Common myeloid progenitor, CD34-positive (primary cell): ENCODE data around the gene FAR2.

Source experiments
- CTCF ChIA-PET: fragments of 350-600 bp; sonication (Branson Sonifier 250); formaldehyde crosslinking; loops from one replicate; lab custom pipeline; 2021; ENCODE audit warnings: antibody characterized with exemption; lab: Charles Lee
- POLR2A ChIA-PET: fragments of 350-600 bp; sonication (Branson Sonifier 250); formaldehyde crosslinking; loops from one replicate; lab custom pipeline; 2021; ENCODE audit warnings: antibody characterized with exemption; lab: Charles Lee
- DNase-seq, 3 donors: peaks; one replicate each; pipeline versions ENCODE4 v3.0.0 to v3.0.0-alpha.2; 2013
- H3K27ac ChIP-seq, 2 experiments: 1 replicate in 1 of 2; 2 replicates in 1 of 2; pipeline ENCODE4 v1.7.0; 2013; ENCODE audit warnings: inconsistent platforms in 2 of 2, low read length in 2 of 2, mild to moderate bottlenecking in 2 of 2, low read depth in 1 of 2, moderate library complexity in 1 of 2; ENCODE audit not compliant: severe bottlenecking in 2 of 2, insufficient read depth in 1 of 2, poor library complexity in 1 of 2
- H3K27me3 ChIP-seq, 5 experiments: replicated peaks in 2 of 5; 1 replicate in 3 of 5; 2 replicates in 2 of 5; pipeline versions ENCODE4 v1.6.1 to v1.7.0; 2013; ENCODE audit warnings: low read length in 4 of 5, mild to moderate bottlenecking in 2 of 5, moderate library complexity in 2 of 5, inconsistent platforms in 1 of 5; ENCODE audit not compliant: insufficient read depth in 5 of 5, control insufficient read depth in 4 of 5
- H3K36me3 ChIP-seq, 4 experiments: 1 replicate in 2 of 4; 2 replicates in 2 of 4; pipeline versions ENCODE4 v1.6.1 to v1.7.0; 2013; ENCODE audit warnings: low read length in 3 of 4, control low read depth in 1 of 4, mild to moderate bottlenecking in 1 of 4; ENCODE audit not compliant: control insufficient read depth in 4 of 4, insufficient read depth in 4 of 4
- H3K4me1 ChIP-seq, 4 experiments: 1 replicate in 3 of 4; 2 replicates in 1 of 4; pipeline versions ENCODE4 v1.6.1 to v1.7.1; 2013; ENCODE audit warnings: low read length in 3 of 4, mild to moderate bottlenecking in 3 of 4, control low read depth in 1 of 4, inconsistent platforms in 1 of 4, moderate library complexity in 1 of 4; ENCODE audit not compliant: control insufficient read depth in 4 of 4, insufficient read depth in 4 of 4; ENCODE audit errors: control extremely low read depth in 1 of 4
- H3K4me3 ChIP-seq, 7 experiments: 1 replicate in 4 of 7; 2 replicates in 3 of 7; pipeline versions ENCODE4 v1.5.1 to v1.7.0; 2013; ENCODE audit warnings: mild to moderate bottlenecking in 7 of 7, low read length in 6 of 7, moderate library complexity in 6 of 7, inconsistent platforms in 2 of 7, low read depth in 2 of 7, control low read depth in 1 of 7; ENCODE audit not compliant: insufficient read depth in 4 of 7, control insufficient read depth in 1 of 7; ENCODE audit errors: extremely low read depth in 1 of 7
- H3K9me3 ChIP-seq, 5 experiments: 1 replicate in 4 of 5; 2 replicates in 1 of 5; pipeline versions ENCODE4 v1.6.1 to v1.7.1; 2013; ENCODE audit warnings: low read length in 4 of 5, mild to moderate bottlenecking in 2 of 5, inconsistent platforms in 1 of 5, low read depth in 1 of 5, moderate library complexity in 1 of 5; ENCODE audit not compliant: control insufficient read depth in 4 of 5, insufficient read depth in 2 of 5; ENCODE audit errors: control extremely low read depth in 1 of 5
- WGBS: methylation state at CpG from one replicate; pipeline ENCODE4 v1.1.5; 2013; ENCODE audit not compliant: insufficient coverage; 5-methylcytosine and 5-hydroxymethylcytosine counted together

The FAR2 gene

GRCh38 chr12:29226616-29227015, 77.5 kb downstream of the FAR2 start:
- Histone ChIP-seq H3K4me1 (peaks cover 2 to 23% (median 4%) of the 10 kb centered on the region in 4 experiments), H3K27ac (no peak overlapping the region), H3K27me3 (no peaks in the 10 kb centered on the region), H3K4me3 (no peak overlapping the region), H3K36me3 (peaks cover 0 to 8% (median under 1%) of the 10 kb centered on the region in 4 experiments), H3K9me3 (peaks cover 0 to 6% (median 0%) of the 10 kb centered on the region in 5 experiments)
- ChIA-PET POLR2A (no interaction called here), CTCF (interaction anchor here (0.7 kb wide), 1 partner anchor 16 kb away, joined by 3 read pairs; no protein-coding TSS in a partner anchor)
- DNase-seq = no peak

- ChIA-PET POLR2A (no interaction called here), CTCF (interaction anchor here (1.2 to 1.7 kb wide), 2 partner anchors 8 to 23 kb away, joined by 4 read pairs; no protein-coding TSS in a partner anchor)
- DNase-seq = no peak
- H3K27ac ChIP-seq = no peak overlapping the region
- H3K36me3 ChIP-seq = peaks cover 0 to 10% (median 0%) of the 10 kb centered on the region in 4 experiments
- H3K4me1 ChIP-seq = peaks cover 2 to 22% (median 4%) of the 10 kb centered on the region in 4 experiments
- WGBS = 51% methylated on average over 4 of the region's 9 CpGs
- H3K27me3 ChIP-seq = no peaks in the 10 kb centered on the region
- H3K9me3 ChIP-seq = no peaks in the 10 kb centered on the region
- no peak overlapping the region for H3K4me3 ChIP-seq
Measured at GRCh38 chr12:29228474-29229157, 79.5 kb downstream of the FAR2 start.

GRCh38 chr12:29229158-29229505, 80.1 kb downstream of the FAR2 start:
- Histone ChIP-seq H3K27ac (no peak overlapping the region), H3K4me3 (no peak overlapping the region), H3K9me3 (no peaks in the 10 kb centered on the region), H3K27me3 (no peaks in the 10 kb centered on the region), H3K36me3 (peaks cover 0 to 10% (median 0%) of the 10 kb centered on the region in 4 experiments), H3K4me1 (peaks cover 2 to 22% (median 4%) of the 10 kb centered on the region in 4 experiments)
- DNase-seq = no peak
- CTCF ChIA-PET = interaction anchor here (1.0 to 2.0 kb wide), 4 partner anchors 9 to 23 kb away, joined by 3 to 15 read pairs (median 4); no protein-coding TSS in a partner anchor
- no CpG with 5 or more reads among the region's 2 CpGs for WGBS
- POLR2A ChIA-PET = no interaction called here

GRCh38 chr12:29229937-29230336, 80.9 kb downstream of the FAR2 start:
- CTCF ChIA-PET = interaction anchor here (0.9 to 2.0 kb wide), 5 partner anchors 9 to 24 kb away, joined by 3 to 15 read pairs (median 4); no protein-coding TSS in a partner anchor
- Histone ChIP-seq H3K27ac (no peak overlapping the region), H3K4me3 (no peak overlapping the region), H3K9me3 (no peaks in the 10 kb centered on the region), H3K36me3 (peaks cover 0 to 10% (median 0%) of the 10 kb centered on the region in 4 experiments), H3K4me1 (peaks cover 2 to 25% (median 4%) of the 10 kb centered on the region in 4 experiments), H3K27me3 (no peaks in the 10 kb centered on the region)
- no peak for DNase-seq
- POLR2A ChIA-PET = no interaction called here
- WGBS = 89% methylated on average over 1 of the region's 3 CpGs

GRCh38 chr12:29230800-29231560, 81.9 kb downstream of the FAR2 start:
- CTCF ChIA-PET = interaction anchor here (1.3 to 4.0 kb wide), 4 partner anchors 9 to 14 kb away, joined by 3 to 17 read pairs (median 10); no protein-coding TSS in a partner anchor
- H3K36me3 ChIP-seq = peaks cover 0 to 10% (median 0%) of the 10 kb centered on the region in 4 experiments
- no peaks in the 10 kb centered on the region for H3K27me3 ChIP-seq
- no peak overlapping the region for H3K27ac ChIP-seq
- H3K4me1 ChIP-seq = peaks cover 0 to 22% (median 4%) of the 10 kb centered on the region in 4 experiments
- WGBS = 100% methylated on average over 2 of the region's 2 CpGs
- no peak overlapping the region for H3K4me3 ChIP-seq
- no peak for DNase-seq
- POLR2A ChIA-PET = no interaction called here
- no peaks in the 10 kb centered on the region for H3K9me3 ChIP-seq

GRCh38 chr12:29232086-29232485, 83.0 kb downstream of the FAR2 start:
- H3K27me3 ChIP-seq = no peaks in the 10 kb centered on the region
- ChIA-PET POLR2A (no interaction called here), CTCF (interaction anchor here (1.3 to 4.0 kb wide), 2 partner anchors 10 to 13 kb away, joined by 3 to 17 read pairs; no protein-coding TSS in a partner anchor)
- no peak overlapping the region for H3K27ac ChIP-seq
- H3K4me1 ChIP-seq = peaks cover 0 to 22% (median 4%) of the 10 kb centered on the region in 4 experiments
- 72% methylated on average over 3 of the region's 3 CpGs for WGBS
- H3K9me3 ChIP-seq = peaks cover 0 to 3% (median 0%) of the 10 kb centered on the region in 5 experiments
- peaks cover 0 to 10% (median 0%) of the 10 kb centered on the region in 4 experiments for H3K36me3 ChIP-seq
- no peak for DNase-seq
- no peak overlapping the region for H3K4me3 ChIP-seq
